ENCODE data around the gene GTF3C5.

The GTF3C5 gene

DNA sequence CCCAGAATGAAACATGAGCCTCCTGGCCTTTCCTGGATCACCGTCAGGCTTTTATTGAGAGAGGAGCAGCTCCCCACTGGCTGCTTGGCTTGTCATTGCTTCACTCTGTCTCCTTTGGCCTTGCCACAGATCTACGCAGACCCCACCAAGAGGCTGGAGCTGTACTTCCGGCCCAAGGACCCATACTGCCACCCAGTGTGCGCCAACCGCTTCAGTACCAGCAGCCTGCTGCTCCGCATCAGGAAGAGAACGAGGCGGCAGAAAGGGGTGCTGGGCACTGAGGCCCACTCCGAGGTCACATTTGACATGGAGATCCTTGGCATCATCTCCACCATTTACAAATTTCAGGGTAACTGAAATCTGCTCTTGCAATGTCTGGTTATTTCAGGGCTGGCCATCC is 11.2 kb downstream of the GTF3C5 start:
- TF ChIP-seq, protein P1, sequence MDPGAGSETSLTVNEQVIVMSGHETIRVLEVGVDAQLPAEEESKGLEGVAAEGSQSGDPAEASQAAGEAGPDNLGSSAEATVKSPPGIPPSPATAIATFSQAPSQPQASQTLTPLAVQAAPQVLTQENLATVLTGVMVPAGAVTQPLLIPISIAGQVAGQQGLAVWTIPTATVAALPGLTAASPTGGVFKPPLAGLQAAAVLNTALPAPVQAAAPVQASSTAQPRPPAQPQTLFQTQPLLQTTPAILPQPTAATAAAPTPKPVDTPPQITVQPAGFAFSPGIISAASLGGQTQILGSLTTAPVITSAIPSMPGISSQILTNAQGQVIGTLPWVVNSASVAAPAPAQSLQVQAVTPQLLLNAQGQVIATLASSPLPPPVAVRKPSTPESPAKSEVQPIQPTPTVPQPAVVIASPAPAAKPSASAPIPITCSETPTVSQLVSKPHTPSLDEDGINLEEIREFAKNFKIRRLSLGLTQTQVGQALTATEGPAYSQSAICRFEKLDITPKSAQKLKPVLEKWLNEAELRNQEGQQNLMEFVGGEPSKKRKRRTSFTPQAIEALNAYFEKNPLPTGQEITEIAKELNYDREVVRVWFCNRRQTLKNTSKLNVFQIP (CRISPR knock-in tag; IDR thresholded peaks at IDR 0.05; ENCODE audit: borderline replicate concordance, low read depth) = no peak
- TF ChIP-seq OSR1 (CRISPR knock-in tag; IDR thresholded peaks at IDR 0.05) (no peak), TCF4 (CRISPR knock-in tag; IDR thresholded peaks at IDR 0.05; ENCODE audit: borderline replicate concordance) (no peak), ZC3H10 (CRISPR knock-in tag; IDR thresholded peaks at IDR 0.05) (no peak)

GRCh38 chr9:133042676-133043075 is 11.9 kb downstream of the GTF3C5 start:
- ATAC-seq = no peak
- TF ChIP-seq TCF4 (CRISPR knock-in tag; IDR thresholded peaks at IDR 0.05; ENCODE audit: borderline replicate concordance) = no peak
- TF ChIP-seq ZNF70 (CRISPR knock-in tag; IDR thresholded peaks at IDR 0.05) = no peak

More for the DNA sequence above, 11.2 kb downstream of the GTF3C5 start:
- ATAC-seq = no peak

- TF ChIP-seq, protein P2, sequence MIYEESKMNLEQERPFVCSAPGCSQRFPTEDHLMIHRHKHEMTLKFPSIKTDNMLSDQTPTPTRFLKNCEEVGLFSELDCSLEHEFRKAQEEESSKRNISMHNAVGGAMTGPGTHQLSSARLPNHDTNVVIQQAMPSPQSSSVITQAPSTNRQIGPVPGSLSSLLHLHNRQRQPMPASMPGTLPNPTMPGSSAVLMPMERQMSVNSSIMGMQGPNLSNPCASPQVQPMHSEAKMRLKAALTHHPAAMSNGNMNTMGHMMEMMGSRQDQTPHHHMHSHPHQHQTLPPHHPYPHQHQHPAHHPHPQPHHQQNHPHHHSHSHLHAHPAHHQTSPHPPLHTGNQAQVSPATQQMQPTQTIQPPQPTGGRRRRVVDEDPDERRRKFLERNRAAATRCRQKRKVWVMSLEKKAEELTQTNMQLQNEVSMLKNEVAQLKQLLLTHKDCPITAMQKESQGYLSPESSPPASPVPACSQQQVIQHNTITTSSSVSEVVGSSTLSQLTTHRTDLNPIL (CRISPR knock-in tag; IDR thresholded peaks at IDR 0.05; ENCODE audit: low read depth) = no peak
- TF ChIP-seq, protein P3, sequence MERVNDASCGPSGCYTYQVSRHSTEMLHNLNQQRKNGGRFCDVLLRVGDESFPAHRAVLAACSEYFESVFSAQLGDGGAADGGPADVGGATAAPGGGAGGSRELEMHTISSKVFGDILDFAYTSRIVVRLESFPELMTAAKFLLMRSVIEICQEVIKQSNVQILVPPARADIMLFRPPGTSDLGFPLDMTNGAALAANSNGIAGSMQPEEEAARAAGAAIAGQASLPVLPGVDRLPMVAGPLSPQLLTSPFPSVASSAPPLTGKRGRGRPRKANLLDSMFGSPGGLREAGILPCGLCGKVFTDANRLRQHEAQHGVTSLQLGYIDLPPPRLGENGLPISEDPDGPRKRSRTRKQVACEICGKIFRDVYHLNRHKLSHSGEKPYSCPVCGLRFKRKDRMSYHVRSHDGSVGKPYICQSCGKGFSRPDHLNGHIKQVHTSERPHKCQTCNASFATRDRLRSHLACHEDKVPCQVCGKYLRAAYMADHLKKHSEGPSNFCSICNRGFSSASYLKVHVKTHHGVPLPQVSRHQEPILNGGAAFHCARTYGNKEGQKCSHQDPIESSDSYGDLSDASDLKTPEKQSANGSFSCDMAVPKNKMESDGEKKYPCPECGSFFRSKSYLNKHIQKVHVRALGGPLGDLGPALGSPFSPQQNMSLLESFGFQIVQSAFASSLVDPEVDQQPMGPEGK (CRISPR knock-in tag; IDR thresholded peaks at IDR 0.05; ENCODE audit: borderline replicate concordance) = no peak
- no peak for TF ChIP-seq ZFP3 (CRISPR knock-in tag; IDR thresholded peaks at IDR 0.05)
- no peak for TF ChIP-seq TCF4 (CRISPR knock-in tag; IDR thresholded peaks at IDR 0.05; ENCODE audit: borderline replicate concordance)
- TF ChIP-seq ISL1 (CRISPR knock-in tag; IDR thresholded peaks at IDR 0.05) = no peak
- no peak for TF ChIP-seq ARNTL (CRISPR knock-in tag; IDR thresholded peaks at IDR 0.05; ENCODE audit: borderline replicate concordance, low read depth)
- no peak for TF ChIP-seq ZFP30 (CRISPR knock-in tag; IDR thresholded peaks at IDR 0.05)
- TF ChIP-seq OSR1 (CRISPR knock-in tag; IDR thresholded peaks at IDR 0.05) = no peak
- TF ChIP-seq TOX (CRISPR knock-in tag; IDR thresholded peaks at IDR 0.05; ENCODE audit: borderline replicate concordance) = no peak
- TF ChIP-seq ZNF565 (CRISPR knock-in tag; conservative IDR thresholded peaks at IDR 0.05; ENCODE audit: low read depth) = no peak
- no peak for TF ChIP-seq ZNF70 (CRISPR knock-in tag; IDR thresholded peaks at IDR 0.05)
- TF ChIP-seq PPARA (CRISPR knock-in tag; IDR thresholded peaks at IDR 0.05; ENCODE audit: borderline replicate concordance) = no peak
- ATAC-seq = no peak
These were observed 12.7 kb downstream of the GTF3C5 start for GRCh38 chr9:133043449-133044035.

GRCh38 chr9:133044125-133044524 is 13.3 kb downstream of the GTF3C5 start:
- ATAC-seq = no peak
- TF ChIP-seq, protein P2 (CRISPR knock-in tag; IDR thresholded peaks at IDR 0.05; ENCODE audit: low read depth) = no peak
- TF ChIP-seq TSHZ2 (CRISPR knock-in tag; IDR thresholded peaks at IDR 0.05) (no peak), RARB (CRISPR knock-in tag; IDR thresholded peaks at IDR 0.05) (no peak), GLIS3 (CRISPR knock-in tag; IDR thresholded peaks at IDR 0.05) (no peak), ZNF8 (CRISPR knock-in tag; IDR thresholded peaks at IDR 0.05) (no peak), CSRNP3 (CRISPR knock-in tag; IDR thresholded peaks at IDR 0.05) (no peak)
- TF ChIP-seq, protein P3 (CRISPR knock-in tag; IDR thresholded peaks at IDR 0.05; ENCODE audit: borderline replicate concordance) = no peak

Measured in SK-N-SH treated with all-trans-retinoic acid at 6 μM for 48 hours (cell line).